Panc1 (cell line): ENCODE results near the gene PAPOLG.

Experiments
- CTCF ChIP-seq: fragments of 450-650 bp; IDR thresholded peaks from 2 replicates; pipeline ENCODE4 v1.5.1; 2017; ENCODE audit warnings: mild to moderate bottlenecking
- POLR2AphosphoS5 ChIP-seq: IDR thresholded peaks from 2 replicates; pipeline ENCODE4 v1.6.1; 2012; ENCODE audit warnings: mild to moderate bottlenecking, low read depth, low read length, moderate library complexity
- SIN3A ChIP-seq: IDR thresholded peaks from 2 replicates; pipeline ENCODE4 v1.6.1; 2012; ENCODE audit warnings: low read depth, mild to moderate bottlenecking, low read length, moderate library complexity, borderline replicate concordance; ENCODE audit not compliant: insufficient read depth
- TCF7L2 ChIP-seq: IDR thresholded peaks from 2 replicates; pipeline ENCODE4 v1.6.1; 2011; ENCODE audit warnings: mild to moderate bottlenecking, low read depth, low read length, inconsistent platforms

GRCh38 chr2:60837123-60837522, 81.1 kb downstream of the PAPOLG start:
- TF ChIP-seq CTCF (no peak), POLR2AphosphoS5 (no peak), SIN3A (no peak), TCF7L2 (no peak)
